Astrocyte (in vitro differentiated cells and primary cell): Measurements from ENCODE around the gene SMG7.

Experiments used
- EZH2 ChIP-seq: IDR thresholded peaks from 2 replicates; pipeline ENCODE4 v1.6.1; 2012; ENCODE audit warnings: mild to moderate bottlenecking, low read length, inconsistent platforms; ENCODE audit not compliant: insufficient read depth
- TF ChIP-seq, protein P1 (sequence below): IDR thresholded peaks from 2 replicates; pipeline ENCODE4 v1.5.1; 2011; ENCODE audit warnings: low read depth, mild to moderate bottlenecking, inconsistent platforms, low read length, moderate library complexity; ENCODE audit not compliant: insufficient read depth

GRCh38 chr1:183568176-183569021, 96.1 kb downstream of the SMG7 start:
- TF ChIP-seq, protein P1, sequence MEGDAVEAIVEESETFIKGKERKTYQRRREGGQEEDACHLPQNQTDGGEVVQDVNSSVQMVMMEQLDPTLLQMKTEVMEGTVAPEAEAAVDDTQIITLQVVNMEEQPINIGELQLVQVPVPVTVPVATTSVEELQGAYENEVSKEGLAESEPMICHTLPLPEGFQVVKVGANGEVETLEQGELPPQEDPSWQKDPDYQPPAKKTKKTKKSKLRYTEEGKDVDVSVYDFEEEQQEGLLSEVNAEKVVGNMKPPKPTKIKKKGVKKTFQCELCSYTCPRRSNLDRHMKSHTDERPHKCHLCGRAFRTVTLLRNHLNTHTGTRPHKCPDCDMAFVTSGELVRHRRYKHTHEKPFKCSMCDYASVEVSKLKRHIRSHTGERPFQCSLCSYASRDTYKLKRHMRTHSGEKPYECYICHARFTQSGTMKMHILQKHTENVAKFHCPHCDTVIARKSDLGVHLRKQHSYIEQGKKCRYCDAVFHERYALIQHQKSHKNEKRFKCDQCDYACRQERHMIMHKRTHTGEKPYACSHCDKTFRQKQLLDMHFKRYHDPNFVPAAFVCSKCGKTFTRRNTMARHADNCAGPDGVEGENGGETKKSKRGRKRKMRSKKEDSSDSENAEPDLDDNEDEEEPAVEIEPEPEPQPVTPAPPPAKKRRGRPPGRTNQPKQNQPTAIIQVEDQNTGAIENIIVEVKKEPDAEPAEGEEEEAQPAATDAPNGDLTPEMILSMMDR, result no peak
- no peak for TF ChIP-seq EZH2
